22Rv1 (cell line): ENCODE measurements around the gene VMAC.

ENCODE experiments used
- CTCF ChIP-seq: fragments of 450-650 bp; IDR thresholded peaks from 2 replicates; pipeline ENCODE4 v1.5.1; 2017; ENCODE audit warnings: mild to moderate bottlenecking
- ZFX ChIP-seq: fragments of 450-650 bp; IDR thresholded peaks from 2 replicates; pipeline ENCODE4 v1.6.1; 2017; ENCODE audit warnings: antibody characterized with exemption, borderline replicate concordance

GRCh38 chr19:5934069-5934401 is 29.4 kb downstream of the VMAC start:
- TF ChIP-seq CTCF (no peak), ZFX (no peak)
